ENCODE results near the gene COL12A1. TPM values are rescaled to one million over a fixed set of nuclear protein-coding genes. Genes with fewer than 3 reads are reported as not detected.

COL12A1 gene
- total RNA-seq, 4 donors from 2014 or later = 125 to 589 (median 192) TPM

DNA sequence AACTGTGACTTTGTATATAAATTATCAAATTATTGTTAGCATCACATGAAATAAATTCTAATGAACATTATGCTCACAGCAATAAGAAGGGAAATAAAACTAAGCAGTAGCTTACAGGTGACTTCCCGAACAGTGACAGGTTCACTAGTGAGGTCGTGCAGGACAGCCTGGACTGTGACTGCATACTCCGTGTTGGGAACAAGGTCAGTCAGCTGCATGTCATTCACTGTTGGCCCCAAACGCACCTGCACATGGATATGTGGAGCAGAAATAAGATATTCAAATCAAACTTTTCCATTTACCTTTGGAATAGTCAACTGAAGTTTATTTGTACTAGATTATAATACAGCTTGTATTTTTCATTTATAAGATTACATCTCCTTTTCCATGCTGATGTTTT lies 60.6 kb downstream of the COL12A1 start:
- DNase-seq (ENCODE audit: low spot score) = no peak
- TF ChIP-seq, protein P1, sequence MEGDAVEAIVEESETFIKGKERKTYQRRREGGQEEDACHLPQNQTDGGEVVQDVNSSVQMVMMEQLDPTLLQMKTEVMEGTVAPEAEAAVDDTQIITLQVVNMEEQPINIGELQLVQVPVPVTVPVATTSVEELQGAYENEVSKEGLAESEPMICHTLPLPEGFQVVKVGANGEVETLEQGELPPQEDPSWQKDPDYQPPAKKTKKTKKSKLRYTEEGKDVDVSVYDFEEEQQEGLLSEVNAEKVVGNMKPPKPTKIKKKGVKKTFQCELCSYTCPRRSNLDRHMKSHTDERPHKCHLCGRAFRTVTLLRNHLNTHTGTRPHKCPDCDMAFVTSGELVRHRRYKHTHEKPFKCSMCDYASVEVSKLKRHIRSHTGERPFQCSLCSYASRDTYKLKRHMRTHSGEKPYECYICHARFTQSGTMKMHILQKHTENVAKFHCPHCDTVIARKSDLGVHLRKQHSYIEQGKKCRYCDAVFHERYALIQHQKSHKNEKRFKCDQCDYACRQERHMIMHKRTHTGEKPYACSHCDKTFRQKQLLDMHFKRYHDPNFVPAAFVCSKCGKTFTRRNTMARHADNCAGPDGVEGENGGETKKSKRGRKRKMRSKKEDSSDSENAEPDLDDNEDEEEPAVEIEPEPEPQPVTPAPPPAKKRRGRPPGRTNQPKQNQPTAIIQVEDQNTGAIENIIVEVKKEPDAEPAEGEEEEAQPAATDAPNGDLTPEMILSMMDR (IDR thresholded peaks at IDR 0.05) = no peak

DNA sequence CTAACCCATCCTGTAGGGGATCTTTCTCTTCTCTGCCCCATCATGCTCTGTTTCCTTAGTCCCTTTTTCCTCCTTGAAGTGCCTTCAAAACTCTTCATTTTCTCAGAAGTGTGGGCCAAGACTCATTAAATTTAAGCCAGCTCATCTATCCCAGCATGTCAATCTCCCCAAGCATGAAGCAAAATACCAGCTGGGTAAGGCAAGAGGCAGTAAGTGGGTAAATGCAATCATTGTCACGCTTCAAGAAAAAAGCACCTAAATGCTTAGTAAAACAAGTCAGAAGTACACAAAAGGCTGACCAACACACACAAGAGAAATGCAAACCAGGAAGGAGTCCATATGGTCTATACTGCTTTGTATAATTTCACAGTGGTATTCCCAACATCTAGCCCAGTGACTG lies 61.5 kb downstream of the COL12A1 start:
- ATAC-seq (ENCODE audit: low FRiP score) (no peak), DNase-seq (ENCODE audit: low spot score) (no peak)
- TF ChIP-seq, protein P1 (IDR thresholded peaks at IDR 0.05) = no peak

More for the DNA sequence above, 60.6 kb downstream of the COL12A1 start:
- no peak for ATAC-seq (ENCODE audit: low FRiP score)

DNA sequence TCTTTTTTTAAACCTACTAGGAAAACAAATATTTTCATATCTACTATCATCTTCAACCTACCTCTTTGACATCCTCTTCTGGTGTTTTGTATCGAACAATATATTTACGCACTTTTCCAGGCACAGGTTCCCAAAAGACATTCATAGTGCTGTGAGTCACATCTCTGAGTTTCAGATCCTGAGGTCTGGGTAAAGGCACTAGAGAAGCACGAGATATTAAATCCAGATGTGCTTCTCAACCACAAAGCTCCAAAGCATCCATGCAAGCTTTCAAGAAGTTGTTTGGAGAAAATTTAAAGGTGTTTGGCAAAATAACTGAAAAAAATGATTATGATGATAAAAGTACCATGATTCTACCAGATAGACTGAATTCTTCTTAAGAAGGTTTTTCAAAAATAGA lies 62.7 kb downstream of the COL12A1 start:
- ATAC-seq (ENCODE audit: low FRiP score) (no peak), DNase-seq (ENCODE audit: low spot score) (no peak)
- TF ChIP-seq, protein P1 (IDR thresholded peaks at IDR 0.05) = no peak

DNA sequence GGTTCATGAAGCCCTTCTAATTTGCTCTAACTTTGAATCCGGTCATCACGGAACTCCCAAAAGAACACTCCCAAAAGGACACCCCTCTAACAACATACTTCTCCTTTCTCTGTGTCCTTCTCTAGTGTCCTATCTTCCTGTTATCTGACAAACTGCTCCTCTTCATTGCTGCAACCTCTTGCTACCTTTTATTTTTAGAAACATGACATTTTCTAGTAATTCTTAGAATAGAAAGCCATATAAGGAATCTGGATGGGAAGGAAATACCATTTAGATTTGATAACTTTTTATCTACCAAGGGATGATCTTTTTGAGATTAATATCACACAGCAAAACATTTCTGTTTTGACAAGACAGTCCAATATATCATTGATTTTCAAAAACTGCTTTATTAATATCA lies 63.1 kb downstream of the COL12A1 start:
- DNase-seq (ENCODE audit: low spot score) (no peak), ATAC-seq (ENCODE audit: low FRiP score) (no peak)
- TF ChIP-seq, protein P1 (IDR thresholded peaks at IDR 0.05) = no peak

DNA sequence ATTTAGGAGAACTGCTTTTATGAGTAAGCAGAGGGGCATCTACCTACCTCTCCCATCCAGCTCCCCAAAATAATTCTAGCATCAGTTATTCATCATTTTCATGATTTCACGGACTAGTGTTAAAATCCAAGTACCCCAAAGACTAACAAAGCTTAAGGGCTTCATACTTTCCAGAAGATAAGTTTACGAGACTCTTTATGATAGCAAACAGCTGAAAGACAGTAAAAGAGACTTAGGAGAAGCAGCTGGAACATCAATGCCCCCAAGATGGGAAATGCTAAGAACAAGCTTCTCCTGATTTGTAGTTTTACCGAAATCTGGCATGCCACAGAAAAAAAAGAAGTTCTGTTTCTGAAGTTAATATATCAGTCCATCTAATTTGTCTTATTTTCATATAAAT lies 70.0 kb downstream of the COL12A1 start:
- TF ChIP-seq, protein P1 (IDR thresholded peaks at IDR 0.05) = no peak
- DNase-seq (ENCODE audit: low spot score) (no peak), ATAC-seq (ENCODE audit: low FRiP score) (no peak)

DNA sequence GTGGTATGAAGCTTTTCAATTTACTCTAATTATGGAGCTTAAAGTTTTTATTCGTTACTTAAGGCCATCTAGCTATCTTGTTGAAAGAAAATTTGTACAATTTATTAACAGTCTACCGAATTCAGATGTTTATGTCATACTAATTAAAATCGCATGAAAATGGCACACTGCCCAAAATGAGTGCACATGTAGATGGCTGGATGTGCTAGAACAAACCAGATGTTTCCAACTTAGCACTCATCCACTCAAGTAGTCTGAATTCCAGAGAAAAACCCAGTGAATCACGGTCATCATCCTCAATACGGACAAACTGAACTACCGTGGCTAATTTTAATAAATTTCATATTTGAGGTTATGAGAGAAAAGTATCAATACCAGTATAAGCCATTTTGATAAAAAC lies 70.4 kb downstream of the COL12A1 start:
- ATAC-seq (ENCODE audit: low FRiP score) (no peak), DNase-seq (ENCODE audit: low spot score) (no peak)
- TF ChIP-seq, protein P1 (IDR thresholded peaks at IDR 0.05) = no peak

DNA sequence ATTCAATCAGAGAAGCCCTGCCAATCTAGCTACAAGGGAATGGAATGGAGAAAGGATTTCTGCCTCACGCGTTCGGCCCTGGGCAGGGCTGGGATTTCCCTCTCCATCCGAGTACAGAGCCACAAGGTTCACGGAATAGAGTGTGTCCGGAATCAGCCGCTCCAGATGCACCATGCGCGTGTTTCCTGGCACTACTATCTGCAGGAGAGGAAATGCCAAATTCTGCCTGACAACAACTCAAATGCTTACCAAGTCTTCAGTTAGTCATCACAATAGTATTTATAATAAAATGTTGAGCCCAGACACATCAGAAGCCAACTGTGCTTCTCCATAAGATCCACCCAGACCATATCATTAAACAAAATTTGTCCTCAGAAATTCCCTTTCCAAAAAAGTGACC lies 75.1 kb downstream of the COL12A1 start:
- DNase-seq (ENCODE audit: low spot score) (no peak), ATAC-seq (ENCODE audit: low FRiP score) (no peak)
- TF ChIP-seq, protein P1 (IDR thresholded peaks at IDR 0.05) = no peak

All from omental fat pad (tissue), 4 donors.